Posterior vena cava (tissue), 2 donors: ENCODE data around the gene CLEC5A. TPM values are rescaled to one million over a fixed set of nuclear protein-coding genes. Genes with fewer than 3 reads are reported as not detected.
"Not testable (repeated sequence)": the region's sequence is repeated elsewhere in the genome, so short reads cannot be mapped to it uniquely, and the experiment has no call there.

Source experiments
- DNase-seq: peaks from one replicate; pipeline ENCODE4 v3.0.0-alpha.2; 2020; ENCODE audit warnings: low spot score
- intact Hi-C, 2 donors: fragments of 100-400 bp; cut with DNase I; formaldehyde crosslinking; loops; one replicate each; pipeline versions ENCODE4 v1.14.1 to v1.14.2; 2022 to 2023
- total RNA-seq, 2 donors: library from RNA; stranded (reverse); fragmentation: NEBNext Ultra II Directional; extraction: Animal tissue kit (Norgen Biotek cat#: 25700); gene quantifications; one replicate each; pipeline ENCODE4 v1.2.1, GENCODE V29; 2021
- donor health status: DM: yes; HTN: yes; CAD: no.
- donor health status: DM: yes; HTN: yes; CAD: no.

The CLEC5A gene
- total RNA-seq, 2 donors from 2014 or later, result 2.5 to 7.5 TPM

GRCh38 chr7:141950806-141951205, 4.0 kb upstream of the CLEC5A start:
- intact Hi-C loops, result no loop called here
- DNase-seq, result no peak

GRCh38 chr7:141949911-141950310, 3.1 kb upstream of the CLEC5A start:
- intact Hi-C loops, result no loop called here
- no peak for DNase-seq

- intact Hi-C loops, result no loop called here
- no peak for DNase-seq
These were observed 2.7 kb upstream of the CLEC5A start for GRCh38 chr7:141949451-141949850.

- DNase-seq, result no peak
- intact Hi-C loops, result no loop called here
These were observed 2.2 kb upstream of the CLEC5A start for GRCh38 chr7:141949021-141949420.

- no peak for DNase-seq
- intact Hi-C loops, result no loop called here
These were observed 1.4 kb downstream of the CLEC5A start for GRCh38 chr7:141945356-141945755.

- no peak for DNase-seq
- intact Hi-C loops, result no loop called here
These were observed 2.0 kb downstream of the CLEC5A start for GRCh38 chr7:141944811-141945210.

- intact Hi-C loops, result no loop called here
- no peak for DNase-seq
These were observed 2.9 kb downstream of the CLEC5A start for GRCh38 chr7:141943846-141944245.

- intact Hi-C loops, result no loop called here
- no peak for DNase-seq
These were observed 5.7 kb downstream of the CLEC5A start for GRCh38 chr7:141941075-141941474.

- intact Hi-C loops, result no loop called here
- no peak for DNase-seq
These were observed 16.6 kb downstream of the CLEC5A start for GRCh38 chr7:141930211-141930610.

GRCh38 chr7:141928845-141929195, 18.0 kb downstream of the CLEC5A start:
- intact Hi-C loops, result no loop called here
- DNase-seq, result no peak

GRCh38 chr7:141928146-141928844, 18.5 kb downstream of the CLEC5A start:
- intact Hi-C loops, result no loop called here
- DNase-seq, result no peak

GRCh38 chr7:141920281-141920680, 26.5 kb downstream of the CLEC5A start:
- intact Hi-C loops, result no loop called here
- DNase-seq, result no peak

- DNase-seq, result no peak
- intact Hi-C loops, result no loop called here
These were observed 30.7 kb downstream of the CLEC5A start, which contains the start of gene OR9A4 for GRCh38 chr7:141916099-141916498. Gene OR9A4 (plus strand): TSS chr7:141916399. CDS start chr7:141918876, 2,477 bp downstream.

GRCh38 chr7:141915565-141915964, 31.2 kb downstream of the CLEC5A start:
- no peak for DNase-seq
- intact Hi-C loops, result no loop called here

GRCh38 chr7:141911391-141911790, 35.4 kb downstream of the CLEC5A start:
- intact Hi-C loops, result no loop called here
- no peak for DNase-seq

GRCh38 chr7:141906285-141906684, 40.5 kb downstream of the CLEC5A start:
- intact Hi-C loops, result no loop called here
- DNase-seq, result no peak

GRCh38 chr7:141899366-141899765, 47.4 kb downstream of the CLEC5A start:
- DNase-seq, intact Hi-C loops: not testable (repeated sequence)

GRCh38 chr7:141891336-141891735, 55.4 kb downstream of the CLEC5A start:
- intact Hi-C loops, result no loop called here
- no peak for DNase-seq

GRCh38 chr7:141889321-141889720, 57.5 kb downstream of the CLEC5A start:
- intact Hi-C loops, result no loop called here
- no peak for DNase-seq

GRCh38 chr7:141884539-141885225, 62.1 kb downstream of the CLEC5A start:
- intact Hi-C loops, result loop anchor here in 1 of 2 donors (5.0 kb wide), 1 partner anchor 983 kb away; no protein-coding TSS in a partner anchor
- no peak for DNase-seq

- intact Hi-C loops, result loop anchor here in 1 of 2 donors (5.0 kb wide), 1 partner anchor 986 kb away; no protein-coding TSS in a partner anchor
These were observed 65.8 kb downstream of the CLEC5A start for GRCh38 chr7:141880960-141881359.

More at GRCh38 chr7:141880960-141881359, 65.8 kb downstream of the CLEC5A start:
- DNase-seq, result no peak
